ENCODE measurements around the gene EPS15. TPM values are rescaled to one million over a fixed set of nuclear protein-coding genes. Genes with fewer than 3 reads are reported as not detected.

The EPS15 gene
- total RNA-seq, 1 experiment from 2014 or later: 48.7 TPM

DNA sequence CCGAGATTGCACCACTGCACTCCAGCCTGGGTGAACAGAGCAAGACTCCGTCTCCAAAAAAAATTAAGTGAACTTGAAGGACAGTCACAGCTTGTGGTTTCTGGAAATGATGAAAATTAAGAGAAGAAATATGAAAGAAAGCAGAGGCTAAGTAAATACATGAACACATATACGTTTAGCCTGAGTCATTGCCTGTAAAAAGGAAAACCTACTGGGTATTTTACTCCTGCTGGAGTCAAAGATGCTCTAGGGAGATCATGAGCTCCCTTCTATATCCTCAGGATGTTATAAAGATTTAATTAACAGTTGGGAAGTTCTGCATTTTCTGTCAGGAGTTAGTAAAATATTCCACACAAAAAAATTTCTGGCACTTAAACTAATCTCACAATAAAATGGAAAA is 145.2 kb downstream of the EPS15 start:
- TF ChIP-seq, protein P1, sequence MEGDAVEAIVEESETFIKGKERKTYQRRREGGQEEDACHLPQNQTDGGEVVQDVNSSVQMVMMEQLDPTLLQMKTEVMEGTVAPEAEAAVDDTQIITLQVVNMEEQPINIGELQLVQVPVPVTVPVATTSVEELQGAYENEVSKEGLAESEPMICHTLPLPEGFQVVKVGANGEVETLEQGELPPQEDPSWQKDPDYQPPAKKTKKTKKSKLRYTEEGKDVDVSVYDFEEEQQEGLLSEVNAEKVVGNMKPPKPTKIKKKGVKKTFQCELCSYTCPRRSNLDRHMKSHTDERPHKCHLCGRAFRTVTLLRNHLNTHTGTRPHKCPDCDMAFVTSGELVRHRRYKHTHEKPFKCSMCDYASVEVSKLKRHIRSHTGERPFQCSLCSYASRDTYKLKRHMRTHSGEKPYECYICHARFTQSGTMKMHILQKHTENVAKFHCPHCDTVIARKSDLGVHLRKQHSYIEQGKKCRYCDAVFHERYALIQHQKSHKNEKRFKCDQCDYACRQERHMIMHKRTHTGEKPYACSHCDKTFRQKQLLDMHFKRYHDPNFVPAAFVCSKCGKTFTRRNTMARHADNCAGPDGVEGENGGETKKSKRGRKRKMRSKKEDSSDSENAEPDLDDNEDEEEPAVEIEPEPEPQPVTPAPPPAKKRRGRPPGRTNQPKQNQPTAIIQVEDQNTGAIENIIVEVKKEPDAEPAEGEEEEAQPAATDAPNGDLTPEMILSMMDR (IDR thresholded peaks at IDR 0.05; ENCODE audit: unreplicated experiment): no peak
- H3K27me3 Mint-ChIP-seq (ENCODE audit: insufficient read depth, unreplicated experiment): no peaks in the 10 kb centered on the region
- no peaks in the 10 kb centered on the region for H3K9me3 Mint-ChIP-seq (ENCODE audit: unreplicated experiment)
- no peaks in the 10 kb centered on the region for H3K4me1 Mint-ChIP-seq (ENCODE audit: insufficient read depth, unreplicated experiment)
- DNase-seq (ENCODE audit: unreplicated experiment): no peak
- H3K36me3 Mint-ChIP-seq (ENCODE audit: insufficient read depth, unreplicated experiment): peaks cover 42% of the 10 kb centered on the region
- ChIA-PET CTCF (no interaction called here), POLR2A (no interaction called here)
- H3K4me3 Mint-ChIP-seq (ENCODE audit: unreplicated experiment): no peak overlapping the region
- no peak overlapping the region for H3K27ac Mint-ChIP-seq (ENCODE audit: low read depth, unreplicated experiment)
- intact Hi-C loops (cut with micrococcal nuclease): no loop called here
- no TSS peak for BruUV-seq (replicated peaks)

DNA sequence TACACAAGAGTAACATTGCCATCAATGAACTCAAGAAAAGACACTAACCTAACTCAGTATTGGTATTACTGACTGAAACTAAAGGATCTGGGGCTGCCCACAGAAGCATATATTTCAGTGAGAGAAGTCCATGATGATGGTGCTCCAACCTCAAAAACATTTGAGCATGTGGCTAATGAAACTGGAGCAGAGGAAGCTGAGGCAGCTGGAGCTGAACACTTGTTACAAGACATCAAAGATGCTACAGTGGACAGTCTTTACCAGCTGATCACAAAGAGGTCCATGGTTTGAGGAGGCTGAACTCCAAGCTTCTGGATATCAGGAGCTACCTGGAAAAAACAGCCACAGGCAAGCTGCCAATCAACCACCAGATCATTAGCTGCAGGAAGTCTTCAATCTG is 146.5 kb downstream of the EPS15 start:
- Mint-ChIP-seq H3K27ac (ENCODE audit: low read depth, unreplicated experiment) (no peak overlapping the region), H3K4me1 (ENCODE audit: insufficient read depth, unreplicated experiment) (no peaks in the 10 kb centered on the region), H3K4me3 (ENCODE audit: unreplicated experiment) (no peak overlapping the region), H3K27me3 (ENCODE audit: insufficient read depth, unreplicated experiment) (no peaks in the 10 kb centered on the region), H3K9me3 (ENCODE audit: unreplicated experiment) (no peaks in the 10 kb centered on the region), H3K36me3 (ENCODE audit: insufficient read depth, unreplicated experiment) (peaks cover 41% of the 10 kb centered on the region)
- no TSS peak for BruUV-seq (replicated peaks)
- TF ChIP-seq, protein P1 (IDR thresholded peaks at IDR 0.05; ENCODE audit: unreplicated experiment): no peak
- no peak for DNase-seq (ENCODE audit: unreplicated experiment)
- CTCF ChIA-PET: no interaction called here
- POLR2A ChIA-PET: interaction anchor here (0.7 kb wide), 1 partner anchor 13 kb away, joined by 3 read pairs; no protein-coding TSS in a partner anchor
- intact Hi-C loops (cut with micrococcal nuclease): no loop called here

DNA sequence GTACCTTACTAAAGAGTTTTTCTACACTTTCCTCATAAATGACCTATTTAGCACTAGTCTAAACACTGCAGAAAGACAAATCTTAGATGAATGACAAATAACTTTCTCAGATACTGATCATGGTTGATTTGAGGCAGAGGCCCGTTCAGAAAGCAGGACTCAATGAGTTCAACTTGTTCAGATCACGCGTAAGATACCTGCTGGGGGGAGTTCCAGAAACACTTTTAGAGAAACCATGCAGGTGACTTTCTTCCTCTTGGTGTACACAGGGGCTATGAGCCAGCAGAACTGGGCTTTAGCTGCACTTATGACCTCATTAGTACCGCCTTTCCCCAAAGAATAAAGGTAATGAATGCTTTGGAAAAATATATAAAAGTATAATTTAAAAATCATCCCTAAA is 149.9 kb downstream of the EPS15 start:
- intact Hi-C loops (cut with micrococcal nuclease): no loop called here
- Mint-ChIP-seq H3K4me3 (ENCODE audit: unreplicated experiment) (no peak overlapping the region), H3K9me3 (ENCODE audit: unreplicated experiment) (no peaks in the 10 kb centered on the region), H3K4me1 (ENCODE audit: insufficient read depth, unreplicated experiment) (no peaks in the 10 kb centered on the region), H3K27ac (ENCODE audit: low read depth, unreplicated experiment) (no peak overlapping the region), H3K36me3 (ENCODE audit: insufficient read depth, unreplicated experiment) (peaks cover 41% of the 10 kb centered on the region), H3K27me3 (ENCODE audit: insufficient read depth, unreplicated experiment) (no peaks in the 10 kb centered on the region)
- BruUV-seq (replicated peaks): no TSS peak
- DNase-seq (ENCODE audit: unreplicated experiment): no peak
- CTCF ChIA-PET: no interaction called here
- POLR2A ChIA-PET: interaction anchor here (0.7 kb wide), 1 partner anchor 554 kb away, joined by 3 read pairs; no protein-coding TSS in a partner anchor
- TF ChIP-seq, protein P1 (IDR thresholded peaks at IDR 0.05; ENCODE audit: unreplicated experiment): no peak

DNA sequence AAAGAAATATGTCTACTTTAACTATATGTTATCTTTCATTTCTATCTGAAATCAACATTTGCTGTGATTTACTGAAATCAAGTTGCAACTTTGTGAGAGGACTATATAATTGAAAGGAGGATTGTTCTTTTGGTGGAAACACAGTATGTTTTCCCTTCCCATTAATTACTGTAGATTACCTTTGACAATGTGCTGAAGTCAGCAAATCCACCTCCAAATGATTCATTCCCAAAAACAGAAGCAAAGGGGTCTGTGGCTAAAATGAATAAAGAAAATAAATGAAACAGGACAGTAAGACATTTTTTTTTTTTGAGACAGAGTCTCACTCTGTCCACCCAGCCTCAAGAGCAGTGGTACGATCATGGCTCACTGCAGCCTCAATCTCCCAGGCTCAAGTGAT is 153.3 kb downstream of the EPS15 start:
- no TSS peak for BruUV-seq (replicated peaks)
- no peaks in the 10 kb centered on the region for H3K27me3 Mint-ChIP-seq (ENCODE audit: insufficient read depth, unreplicated experiment)
- no peak for DNase-seq (ENCODE audit: unreplicated experiment)
- ChIA-PET CTCF (no interaction called here), POLR2A (no interaction called here)
- H3K9me3 Mint-ChIP-seq (ENCODE audit: unreplicated experiment): no peaks in the 10 kb centered on the region
- peaks cover 30% of the 10 kb centered on the region for H3K36me3 Mint-ChIP-seq (ENCODE audit: insufficient read depth, unreplicated experiment)
- H3K27ac Mint-ChIP-seq (ENCODE audit: low read depth, unreplicated experiment): no peak overlapping the region
- H3K4me3 Mint-ChIP-seq (ENCODE audit: unreplicated experiment): no peak overlapping the region
- TF ChIP-seq, protein P1 (IDR thresholded peaks at IDR 0.05; ENCODE audit: unreplicated experiment): no peak
- no peaks in the 10 kb centered on the region for H3K4me1 Mint-ChIP-seq (ENCODE audit: insufficient read depth, unreplicated experiment)
- intact Hi-C loops (cut with micrococcal nuclease): no loop called here

All from MCF 10A (cell line).